GM12891 (cell line): ENCODE measurements around the gene PPP1R13B.

Experiments
- PAX5 ChIP-seq: IDR thresholded peaks from 2 replicates; pipeline ENCODE4 v1.6.1; 2011; ENCODE audit warnings: low read length, moderate library complexity, mild to moderate bottlenecking; ENCODE audit not compliant: insufficient read depth, severe bottlenecking
- POLR2A ChIP-seq: IDR thresholded peaks from 2 replicates; pipeline ENCODE4 v1.6.1; 2011; ENCODE audit warnings: low read depth, low read length, control low read depth
- POLR2AphosphoS5 ChIP-seq: IDR thresholded peaks from 2 replicates; pipeline ENCODE4 v1.6.1; 2011; ENCODE audit warnings: low read depth, low read length, control low read depth
- POU2F2 ChIP-seq: IDR thresholded peaks from 2 replicates; pipeline ENCODE4 v1.6.1; 2011; ENCODE audit warnings: low read depth, mild to moderate bottlenecking, control low read depth, low read length, moderate library complexity
- SPI1 ChIP-seq: IDR thresholded peaks from 2 replicates; pipeline ENCODE4 v1.6.1; 2011; ENCODE audit warnings: low read depth, low read length, control low read depth
- TAF1 ChIP-seq: IDR thresholded peaks from 2 replicates; pipeline ENCODE4 v1.6.1; 2011; ENCODE audit warnings: low read depth, low read length, control low read depth

DNA sequence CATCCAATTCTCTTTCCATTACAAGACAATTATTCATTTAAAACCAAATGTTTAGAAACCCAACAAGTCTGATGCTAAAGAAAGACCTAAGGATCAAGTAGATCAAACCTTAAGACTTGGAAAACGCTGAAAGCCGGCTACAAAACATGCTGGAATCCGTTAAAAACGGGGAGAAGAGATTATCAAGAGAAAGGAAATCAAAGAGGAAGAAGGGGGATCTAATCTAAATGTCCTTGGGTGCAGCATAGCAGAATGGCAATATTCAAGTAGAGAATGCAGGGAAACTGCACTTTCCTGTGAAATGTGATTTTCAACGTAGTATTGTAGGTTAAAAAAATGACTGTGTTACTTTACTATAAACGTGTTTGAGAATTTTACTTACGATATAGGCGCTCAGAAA is 1.3 kb downstream of the PPP1R13B start:
- TF ChIP-seq POLR2A (no peak), TAF1 (no peak), POLR2AphosphoS5 (no peak), SPI1 (no peak), POU2F2 (no peak), PAX5 (no peak)
